Measurements from ENCODE around the gene FBLN1. TPM values are rescaled to one million over a fixed set of nuclear protein-coding genes. Genes with fewer than 3 reads are reported as not detected.
"Not testable (repeated sequence)": the region's sequence is repeated elsewhere in the genome, so short reads cannot be mapped to it uniquely, and the experiment has no call there.

The FBLN1 gene
- total RNA-seq, 1 donor: 256 TPM

DNA sequence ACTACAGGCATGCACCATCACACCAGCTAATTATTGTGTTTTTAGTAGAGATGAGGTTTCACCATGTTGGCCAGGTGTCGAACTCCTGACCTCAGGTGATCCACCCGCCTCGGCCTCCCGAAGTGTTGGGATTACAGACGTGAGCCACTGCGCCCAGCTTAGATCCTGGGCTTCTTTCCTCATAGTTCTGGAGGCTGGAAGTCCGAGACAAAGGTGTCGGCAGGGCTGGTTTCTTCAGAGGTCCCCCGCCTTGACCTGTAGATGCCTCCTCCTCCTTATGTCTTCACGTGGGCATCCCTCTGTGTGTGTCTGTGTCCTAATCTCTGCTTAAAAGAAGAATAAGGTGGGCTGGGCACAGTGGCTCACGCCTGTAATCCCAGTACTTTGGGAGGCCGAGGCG is 44.2 kb upstream of the FBLN1 start:
- no peak overlapping the region for H3K4me3 ChIP-seq (ENCODE audit: low read depth, low read length)
- DNase-seq (ENCODE audit: low read depth): no peak
- TF ChIP-seq, protein P1, sequence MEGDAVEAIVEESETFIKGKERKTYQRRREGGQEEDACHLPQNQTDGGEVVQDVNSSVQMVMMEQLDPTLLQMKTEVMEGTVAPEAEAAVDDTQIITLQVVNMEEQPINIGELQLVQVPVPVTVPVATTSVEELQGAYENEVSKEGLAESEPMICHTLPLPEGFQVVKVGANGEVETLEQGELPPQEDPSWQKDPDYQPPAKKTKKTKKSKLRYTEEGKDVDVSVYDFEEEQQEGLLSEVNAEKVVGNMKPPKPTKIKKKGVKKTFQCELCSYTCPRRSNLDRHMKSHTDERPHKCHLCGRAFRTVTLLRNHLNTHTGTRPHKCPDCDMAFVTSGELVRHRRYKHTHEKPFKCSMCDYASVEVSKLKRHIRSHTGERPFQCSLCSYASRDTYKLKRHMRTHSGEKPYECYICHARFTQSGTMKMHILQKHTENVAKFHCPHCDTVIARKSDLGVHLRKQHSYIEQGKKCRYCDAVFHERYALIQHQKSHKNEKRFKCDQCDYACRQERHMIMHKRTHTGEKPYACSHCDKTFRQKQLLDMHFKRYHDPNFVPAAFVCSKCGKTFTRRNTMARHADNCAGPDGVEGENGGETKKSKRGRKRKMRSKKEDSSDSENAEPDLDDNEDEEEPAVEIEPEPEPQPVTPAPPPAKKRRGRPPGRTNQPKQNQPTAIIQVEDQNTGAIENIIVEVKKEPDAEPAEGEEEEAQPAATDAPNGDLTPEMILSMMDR (IDR thresholded peaks at IDR 0.05; ENCODE audit: insufficient read depth, low read depth, low read length): no peak

DNA sequence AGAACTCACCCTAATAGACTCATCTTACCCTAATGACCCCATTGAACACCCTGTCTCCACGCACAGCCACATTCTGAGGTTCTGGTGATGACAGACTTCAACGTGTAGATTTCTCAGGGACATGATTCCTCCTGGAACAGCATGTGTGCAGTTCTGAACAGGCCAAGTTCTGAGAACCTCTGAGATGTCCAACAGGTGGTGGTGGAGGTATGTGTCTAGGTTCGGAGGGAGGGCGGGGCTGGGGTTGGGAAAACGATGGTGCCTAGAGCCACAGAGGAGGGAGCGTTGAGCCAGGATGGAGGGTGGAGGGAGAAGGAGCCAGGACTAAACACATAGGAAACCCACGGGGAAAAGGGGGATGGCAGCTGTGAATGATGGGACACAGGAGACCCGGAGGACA is 43.4 kb upstream of the FBLN1 start:
- TF ChIP-seq, protein P1 (IDR thresholded peaks at IDR 0.05; ENCODE audit: insufficient read depth, low read depth, low read length): no peak
- no peak for DNase-seq (ENCODE audit: low read depth)
- no peak overlapping the region for H3K4me3 ChIP-seq (ENCODE audit: low read depth, low read length)

DNA sequence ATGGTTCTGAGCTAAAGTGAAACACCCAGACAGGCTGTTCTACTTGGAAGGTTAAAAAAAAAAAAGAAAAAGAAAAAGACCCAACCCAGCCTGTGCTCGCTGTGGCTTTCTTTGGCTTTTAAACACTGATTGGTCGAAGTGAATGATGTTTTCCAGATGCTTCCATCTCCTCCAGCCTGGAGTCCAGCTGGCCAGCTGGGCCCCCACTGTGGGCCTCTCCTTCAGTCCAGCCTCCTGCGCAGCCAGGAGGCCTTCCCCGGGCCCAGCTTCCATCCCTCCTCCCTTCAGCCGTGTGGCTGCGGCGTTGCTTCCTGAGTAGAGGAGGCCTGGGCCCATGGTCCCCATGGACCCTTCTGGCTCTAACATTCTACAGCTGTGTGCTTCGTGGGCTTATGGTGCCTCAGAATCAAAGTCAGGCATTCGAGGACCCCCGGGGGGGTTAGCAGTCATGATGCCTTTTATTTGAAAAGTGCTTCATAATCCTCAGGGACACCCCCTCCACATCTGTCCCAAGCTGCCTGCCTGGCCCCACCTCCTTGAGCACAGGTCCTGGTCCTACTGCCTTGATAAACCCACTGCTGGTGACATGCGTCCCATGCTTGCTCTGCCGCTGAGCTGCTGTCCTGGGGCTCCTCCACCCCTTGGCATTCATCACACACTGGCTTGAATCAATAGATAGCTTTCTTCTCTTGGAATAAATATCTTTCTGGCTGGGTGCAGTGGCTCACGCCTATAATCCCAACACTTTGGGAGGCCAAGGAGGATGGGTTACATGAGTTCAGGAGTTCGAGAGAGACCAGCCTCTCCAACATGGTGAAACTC is 42.2 kb upstream of the FBLN1 start:
- TF ChIP-seq, protein P1 (IDR thresholded peaks at IDR 0.05; ENCODE audit: insufficient read depth, low read depth, low read length): no peak
- H3K4me3 ChIP-seq (ENCODE audit: low read depth, low read length): no peak overlapping the region
- peak; percentile 98 for DNase-seq (ENCODE audit: low read depth)

DNA sequence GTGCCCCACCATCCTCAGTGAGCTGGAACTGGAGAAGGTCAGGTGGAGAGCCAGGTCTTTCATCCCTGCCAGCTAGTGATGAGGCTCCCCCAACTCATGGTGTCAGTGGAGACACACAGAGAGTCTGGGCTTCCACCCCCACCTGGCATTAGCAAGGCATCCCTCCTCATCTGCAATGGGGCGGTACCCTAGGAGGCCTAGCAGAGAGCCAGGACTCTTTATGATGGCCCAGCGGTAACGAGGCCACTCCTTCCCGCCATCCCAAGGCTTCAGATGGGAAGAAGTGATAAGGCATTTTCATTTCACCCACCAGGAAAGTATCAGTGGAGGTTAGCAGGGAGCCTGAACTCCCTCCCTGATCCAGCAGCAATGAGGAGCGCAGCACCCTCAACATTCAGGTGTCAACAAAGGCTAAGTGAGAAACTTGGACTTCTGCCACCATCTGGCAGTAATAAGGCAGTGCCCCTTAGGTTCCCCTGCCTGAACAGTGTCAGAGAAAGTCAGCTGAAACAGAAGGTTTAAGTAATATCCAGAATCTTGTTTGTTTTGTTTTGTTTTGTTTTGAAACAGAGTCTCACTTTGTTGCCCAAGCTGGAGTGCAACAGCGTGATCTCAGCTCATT is 40.5 kb upstream of the FBLN1 start:
- DNase-seq (ENCODE audit: low read depth): peak; percentile 33
- H3K4me3 ChIP-seq (ENCODE audit: low read depth, low read length): no peak overlapping the region
- TF ChIP-seq, protein P1 (IDR thresholded peaks at IDR 0.05; ENCODE audit: insufficient read depth, low read depth, low read length): peak; percentile 11

DNA sequence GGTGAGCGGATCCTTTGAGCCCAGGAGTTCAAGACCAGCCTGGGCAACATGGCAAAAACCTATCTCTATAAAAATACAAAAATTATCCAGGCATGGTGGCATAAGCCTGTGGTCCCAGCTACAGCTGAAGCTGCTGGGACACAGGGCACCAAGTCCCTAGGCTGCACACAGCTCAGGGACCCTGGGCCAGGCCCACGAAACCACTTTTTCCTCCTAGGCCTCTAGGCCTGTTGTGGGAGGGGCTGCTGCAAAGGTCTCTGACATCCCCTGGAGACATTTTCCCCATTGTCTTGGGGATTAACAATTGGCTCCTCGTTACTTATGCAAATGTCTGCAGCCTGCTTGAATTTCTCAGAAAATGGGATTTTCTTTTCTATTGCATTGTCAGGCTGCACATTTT is 39.0 kb upstream of the FBLN1 start:
- H3K4me3 ChIP-seq (ENCODE audit: low read depth, low read length): not testable (repeated sequence)

DNA sequence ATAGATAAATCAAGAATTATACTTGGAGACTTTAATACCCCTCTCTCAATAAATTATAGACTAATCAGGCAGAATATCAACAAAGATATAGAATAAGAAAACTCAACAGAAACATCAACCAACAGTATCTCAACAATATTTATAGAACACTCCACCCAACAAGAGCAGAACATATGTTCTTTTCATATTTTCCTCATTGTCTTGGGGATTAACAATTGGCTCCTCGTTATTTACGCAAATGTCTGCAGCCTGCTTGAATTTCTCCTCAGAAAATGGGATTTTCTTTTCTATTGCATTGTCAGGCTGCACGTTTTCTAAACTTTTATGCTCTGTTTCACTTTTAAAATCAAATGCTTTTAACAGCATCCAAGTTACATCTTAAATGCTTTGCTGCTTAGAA is 37.0 kb upstream of the FBLN1 start:
- TF ChIP-seq, protein P1 (IDR thresholded peaks at IDR 0.05; ENCODE audit: insufficient read depth, low read depth, low read length): no peak
- no peak overlapping the region for H3K4me3 ChIP-seq (ENCODE audit: low read depth, low read length)
- DNase-seq (ENCODE audit: low read depth): no peak

More for the DNA sequence above, 39.0 kb upstream of the FBLN1 start:
- DNase-seq (ENCODE audit: low read depth): not testable (repeated sequence)

DNA sequence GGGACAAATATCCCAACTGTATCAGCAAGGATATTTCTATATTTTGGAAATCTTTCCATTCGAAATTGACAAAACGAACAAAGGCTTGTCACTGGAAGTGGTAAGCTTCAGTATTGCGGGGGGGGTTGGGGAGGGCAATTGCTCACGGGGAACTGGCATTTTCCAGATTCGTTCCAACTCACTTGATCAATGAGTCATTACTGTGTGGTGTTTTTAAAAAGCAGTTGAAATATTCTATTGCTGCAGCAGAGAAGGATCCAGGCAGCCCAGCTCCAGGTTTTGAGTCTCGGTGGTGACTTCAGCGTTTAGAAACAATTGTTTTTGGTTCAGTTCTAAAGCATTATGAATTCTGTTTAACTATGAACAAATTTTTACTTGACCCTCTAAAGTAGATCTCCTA is 33.8 kb upstream of the FBLN1 start:
- peak; percentile 56 for DNase-seq (ENCODE audit: low read depth)
- H3K4me3 ChIP-seq (ENCODE audit: low read depth, low read length): no peak overlapping the region
- TF ChIP-seq, protein P1 (IDR thresholded peaks at IDR 0.05; ENCODE audit: insufficient read depth, low read depth, low read length): no peak

All from fibroblast of villous mesenchyme (primary cell).